Osteocyte (in vitro differentiated cells): ENCODE data around the gene VWA5A. TPM values are rescaled to one million over a fixed set of nuclear protein-coding genes. Genes with fewer than 3 reads are reported as not detected.

Experiments used
- DNase-seq: peaks from one replicate; pipeline ENCODE4 v3.0.0; 2021; ENCODE audit warnings: mixed read lengths; ENCODE audit not compliant: unreplicated experiment; ENCODE audit errors: extremely low spot score
- H3K27ac Mint-ChIP-seq: one replicate; pipeline ENCODE4 v1.8.0; 2021; ENCODE audit warnings: mild to moderate bottlenecking, mixed read lengths; ENCODE audit not compliant: unreplicated experiment
- H3K27me3 Mint-ChIP-seq: one replicate; pipeline ENCODE4 v1.8.0; 2021; ENCODE audit warnings: mixed read lengths; ENCODE audit not compliant: unreplicated experiment
- H3K36me3 Mint-ChIP-seq: one replicate; pipeline ENCODE4 v1.8.0; 2021; ENCODE audit warnings: mixed read lengths; ENCODE audit not compliant: unreplicated experiment
- H3K4me1 Mint-ChIP-seq: one replicate; pipeline ENCODE4 v1.8.0; 2021; ENCODE audit warnings: mixed read lengths; ENCODE audit not compliant: unreplicated experiment
- H3K4me3 Mint-ChIP-seq: one replicate; pipeline ENCODE4 v1.8.0; 2021; ENCODE audit warnings: mild to moderate bottlenecking, moderate library complexity, mixed read lengths; ENCODE audit not compliant: unreplicated experiment
- H3K9me3 Mint-ChIP-seq: one replicate; pipeline ENCODE4 v1.8.0; 2021; ENCODE audit warnings: mixed read lengths; ENCODE audit not compliant: unreplicated experiment
- total RNA-seq: library from RNA; stranded (reverse); gene quantifications from 2 replicates; pipeline ENCODE4 v1.2.1, GENCODE V29; 2021
- TF ChIP-seq, protein P1 (sequence below): fragments of 200-600 bp; sonication (generic); IDR thresholded peaks from 2 replicates; pipeline ENCODE4 v1.5.0; 2021; ENCODE audit warnings: antibody characterized with exemption, mild to moderate bottlenecking, moderate library complexity

The VWA5A gene
- total RNA-seq, 1 donor from 2014 or later: 10.0 TPM

DNA sequence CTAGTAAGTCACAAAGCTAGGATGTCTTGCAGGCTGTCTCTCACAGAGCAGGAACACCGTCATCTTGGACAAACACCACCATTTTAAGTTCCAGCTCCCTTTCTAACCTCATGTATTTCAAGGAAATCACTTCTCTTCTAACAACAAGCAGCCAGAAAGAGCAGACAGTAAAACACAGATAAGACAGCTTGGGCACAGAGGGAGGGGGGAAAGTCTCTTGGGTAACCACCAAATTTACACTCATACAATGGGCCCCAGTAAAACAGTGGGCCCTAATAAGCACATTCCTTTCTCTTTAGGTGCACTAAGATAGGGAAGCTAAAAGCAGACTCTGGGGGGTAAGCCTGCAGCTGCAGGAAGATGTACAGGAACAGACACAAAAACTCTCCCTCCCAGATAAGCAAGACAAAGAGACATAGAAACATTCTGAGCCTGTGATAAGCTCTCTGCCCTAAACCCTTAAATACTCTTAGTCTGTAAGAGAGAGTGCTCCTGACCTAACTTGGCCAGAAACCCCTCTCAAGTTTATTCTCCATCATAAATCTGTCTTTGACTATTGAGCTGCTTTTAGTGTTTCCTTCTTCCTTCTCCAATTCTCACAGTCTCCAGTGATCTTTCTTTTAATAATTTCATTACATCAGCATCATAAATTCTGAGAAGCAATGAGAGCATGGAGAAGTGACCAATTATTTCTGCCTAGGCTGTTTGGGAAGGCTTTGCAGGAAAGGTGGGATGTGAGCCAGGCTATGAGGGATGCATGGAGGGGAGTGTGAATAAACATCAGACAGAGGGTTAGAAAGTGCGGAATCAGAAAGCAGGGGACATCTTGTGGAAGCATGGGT lies 75.3 kb downstream of the VWA5A start:
- Mint-ChIP-seq H3K4me3 (no peak overlapping the region), H3K9me3 (no peaks in the 10 kb centered on the region)

DNA sequence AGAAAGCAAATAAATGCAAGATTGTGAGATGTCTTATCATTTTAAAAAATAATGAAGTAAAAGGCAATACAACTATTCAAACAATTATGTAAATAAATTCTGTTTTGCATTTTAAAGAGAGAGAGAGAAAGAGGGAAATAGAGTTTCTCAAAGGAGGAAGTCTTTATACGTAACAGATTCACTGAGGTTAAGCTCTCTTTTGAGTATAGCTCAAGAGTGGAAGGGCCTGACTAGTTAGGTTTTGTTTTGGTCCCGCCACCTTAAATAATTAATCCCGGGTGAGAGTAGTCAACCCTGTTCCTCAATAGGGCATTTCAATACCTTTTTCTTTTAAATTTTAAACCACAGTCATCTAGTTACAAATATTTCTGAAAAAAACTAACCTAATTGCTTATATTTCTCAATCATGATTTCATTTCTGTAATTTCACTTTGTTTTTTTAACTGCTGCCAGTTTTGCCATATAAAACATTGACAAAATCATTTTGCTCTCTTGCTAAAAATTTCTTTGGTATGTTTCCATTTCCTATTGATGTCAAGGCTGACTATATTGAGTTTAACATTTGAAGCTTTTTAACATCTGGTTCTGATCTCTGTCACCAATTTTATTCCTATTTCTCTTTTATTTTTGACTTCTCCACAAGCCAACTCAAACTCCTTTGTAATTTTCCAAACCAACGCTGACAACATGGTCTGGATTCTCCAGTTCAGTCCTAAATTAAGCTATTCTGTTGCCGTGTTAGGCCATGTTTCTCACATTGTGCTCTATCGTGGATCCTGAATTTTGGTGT lies 78.2 kb downstream of the VWA5A start:
- H3K36me3 Mint-ChIP-seq: no peaks in the 10 kb centered on the region
- no peak overlapping the region for H3K4me3 Mint-ChIP-seq
- DNase-seq: no peak
- TF ChIP-seq, protein P1, sequence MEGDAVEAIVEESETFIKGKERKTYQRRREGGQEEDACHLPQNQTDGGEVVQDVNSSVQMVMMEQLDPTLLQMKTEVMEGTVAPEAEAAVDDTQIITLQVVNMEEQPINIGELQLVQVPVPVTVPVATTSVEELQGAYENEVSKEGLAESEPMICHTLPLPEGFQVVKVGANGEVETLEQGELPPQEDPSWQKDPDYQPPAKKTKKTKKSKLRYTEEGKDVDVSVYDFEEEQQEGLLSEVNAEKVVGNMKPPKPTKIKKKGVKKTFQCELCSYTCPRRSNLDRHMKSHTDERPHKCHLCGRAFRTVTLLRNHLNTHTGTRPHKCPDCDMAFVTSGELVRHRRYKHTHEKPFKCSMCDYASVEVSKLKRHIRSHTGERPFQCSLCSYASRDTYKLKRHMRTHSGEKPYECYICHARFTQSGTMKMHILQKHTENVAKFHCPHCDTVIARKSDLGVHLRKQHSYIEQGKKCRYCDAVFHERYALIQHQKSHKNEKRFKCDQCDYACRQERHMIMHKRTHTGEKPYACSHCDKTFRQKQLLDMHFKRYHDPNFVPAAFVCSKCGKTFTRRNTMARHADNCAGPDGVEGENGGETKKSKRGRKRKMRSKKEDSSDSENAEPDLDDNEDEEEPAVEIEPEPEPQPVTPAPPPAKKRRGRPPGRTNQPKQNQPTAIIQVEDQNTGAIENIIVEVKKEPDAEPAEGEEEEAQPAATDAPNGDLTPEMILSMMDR: no peak
- H3K27ac Mint-ChIP-seq: no peak overlapping the region
- peaks cover 2% of the 10 kb centered on the region for H3K4me1 Mint-ChIP-seq
- H3K9me3 Mint-ChIP-seq: no peaks in the 10 kb centered on the region
- peaks cover 44% of the 10 kb centered on the region for H3K27me3 Mint-ChIP-seq

More for the DNA sequence above, 75.3 kb downstream of the VWA5A start:
- TF ChIP-seq, protein P1: no peak
- no peaks in the 10 kb centered on the region for H3K36me3 Mint-ChIP-seq
- peaks cover 2% of the 10 kb centered on the region for H3K4me1 Mint-ChIP-seq
- H3K27ac Mint-ChIP-seq: no peak overlapping the region
- H3K27me3 Mint-ChIP-seq: peaks cover 40% of the 10 kb centered on the region
- DNase-seq: no peak

DNA sequence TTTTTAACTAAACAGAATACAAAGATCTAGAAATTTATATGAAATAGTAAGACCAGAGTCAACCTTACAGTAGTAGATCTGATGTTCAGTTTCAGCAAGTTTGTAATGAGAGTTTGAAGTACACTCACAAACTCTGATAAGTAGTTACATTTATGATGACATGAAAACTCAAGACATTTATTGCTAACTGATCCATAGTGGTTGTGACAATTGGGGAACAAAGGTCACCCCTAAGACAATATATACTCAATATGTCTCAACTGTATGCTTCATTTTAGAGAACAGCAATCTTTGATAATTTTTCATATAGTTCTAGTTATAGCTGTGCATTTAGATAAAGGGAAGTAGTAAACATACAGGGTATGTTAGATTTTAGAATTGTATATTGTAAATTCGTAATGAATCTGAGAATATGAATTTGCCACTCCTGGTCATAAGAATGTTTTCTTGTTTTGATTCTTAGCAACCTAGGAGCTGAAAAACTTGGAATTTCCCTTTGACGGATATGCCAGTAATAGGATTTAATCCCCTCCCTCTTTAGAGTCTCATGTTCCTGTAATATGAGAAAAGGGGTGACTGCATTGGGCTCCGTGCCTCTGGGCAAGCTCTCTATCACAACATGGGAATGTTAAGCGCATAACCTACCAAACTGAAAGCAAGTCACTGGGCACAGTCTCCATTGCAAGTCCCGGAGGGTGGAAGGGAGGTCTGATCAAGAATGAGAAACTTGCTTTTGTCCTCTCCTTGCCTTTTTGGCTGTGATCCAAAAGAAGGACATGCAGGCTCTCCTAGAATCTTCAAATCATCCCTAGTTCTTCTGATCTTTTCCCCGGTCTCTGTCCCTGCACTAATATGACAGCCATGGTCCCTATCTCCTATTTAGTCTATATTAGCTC lies 79.3 kb downstream of the VWA5A start:
- Mint-ChIP-seq H3K4me1 (peaks cover 2% of the 10 kb centered on the region), H3K27ac (no peak overlapping the region), H3K4me3 (no peak overlapping the region), H3K27me3 (peaks cover 36% of the 10 kb centered on the region), H3K9me3 (no peaks in the 10 kb centered on the region), H3K36me3 (no peaks in the 10 kb centered on the region)
- DNase-seq: no peak
- TF ChIP-seq, protein P1: no peak

DNA sequence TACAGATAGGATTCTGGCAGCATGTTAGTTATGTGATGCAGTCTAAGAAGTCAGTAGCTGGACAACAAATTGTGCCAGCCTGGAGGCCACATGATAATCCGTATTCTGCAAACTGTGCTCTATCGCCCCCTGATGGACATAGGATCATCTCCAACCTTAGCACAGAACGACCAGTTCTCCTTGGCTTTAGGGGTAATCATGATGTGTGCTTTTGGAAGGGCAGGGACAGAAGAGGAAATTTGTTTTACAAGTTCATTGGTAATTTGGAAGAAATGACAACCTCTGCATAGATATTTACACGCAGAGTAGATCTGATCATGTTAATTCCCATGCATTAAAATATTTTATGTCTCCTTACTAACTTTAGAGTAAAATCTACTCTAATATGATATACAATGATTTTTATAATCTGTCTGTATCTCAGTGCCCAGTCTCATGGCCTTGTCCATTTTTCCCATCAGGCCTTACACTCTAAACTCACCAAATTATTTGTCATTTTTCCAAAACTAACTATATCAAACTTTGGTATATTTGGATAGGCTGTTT lies 80.0 kb downstream of the VWA5A start:
- Mint-ChIP-seq H3K4me1 (peaks cover 2% of the 10 kb centered on the region), H3K4me3 (no peak overlapping the region), H3K27me3 (peaks cover 32% of the 10 kb centered on the region), H3K9me3 (no peaks in the 10 kb centered on the region), H3K27ac (no peak overlapping the region), H3K36me3 (no peaks in the 10 kb centered on the region)
- TF ChIP-seq, protein P1: peak; percentile 75
- DNase-seq: no peak

Other genes starting within 250 kb of the VWA5A start
- gene TMEM225, start 229.8 kb upstream of the VWA5A start, total RNA-seq: not detected in 2 replicates
- gene OR8D4, start 213.3 kb upstream of the VWA5A start, total RNA-seq: not detected in 2 replicates
- not detected in 2 replicates for gene OR4D5, start 175.8 kb upstream of the VWA5A start, total RNA-seq
- not detected in 2 replicates for gene OR6T1, start 171.6 kb upstream of the VWA5A start, total RNA-seq
- gene OR10S1, start 137.7 kb upstream of the VWA5A start, total RNA-seq: not detected in 2 replicates
- gene OR10G6, start 120.3 kb upstream of the VWA5A start, total RNA-seq: not detected in 2 replicates
- gene OR10G4, start 102.5 kb upstream of the VWA5A start, total RNA-seq: not detected in 2 replicates
- not detected in 2 replicates for gene OR10G9, start 92.4 kb upstream of the VWA5A start, total RNA-seq
- gene OR10G8, start 88.7 kb upstream of the VWA5A start, total RNA-seq: not detected in 2 replicates
- gene OR10G7, start 74.1 kb upstream of the VWA5A start, total RNA-seq: not detected in 2 replicates
- not detected in 2 replicates for gene OR10D3, start 67.9 kb downstream of the VWA5A start, total RNA-seq
- gene OR8G1, start 125.6 kb downstream of the VWA5A start, total RNA-seq: not detected in 2 replicates
- not detected in 2 replicates for gene OR8G5, start 140.9 kb downstream of the VWA5A start, total RNA-seq
- not detected in 2 replicates for gene OR8D1, start 198.5 kb downstream of the VWA5A start, total RNA-seq
- not detected in 2 replicates for gene OR8D2, start 204.7 kb downstream of the VWA5A start, total RNA-seq